GM19043 (cell line): ENCODE results near the gene UBTF.

ENCODE experiments used
- ATAC-seq: cut with Tn5 transposase; IDR thresholded peaks from one replicate; pipeline ENCODE4 v1.9.1; 2021; ENCODE audit warnings: low read depth; ENCODE audit not compliant: unreplicated experiment

Gene UBTF, protein sequence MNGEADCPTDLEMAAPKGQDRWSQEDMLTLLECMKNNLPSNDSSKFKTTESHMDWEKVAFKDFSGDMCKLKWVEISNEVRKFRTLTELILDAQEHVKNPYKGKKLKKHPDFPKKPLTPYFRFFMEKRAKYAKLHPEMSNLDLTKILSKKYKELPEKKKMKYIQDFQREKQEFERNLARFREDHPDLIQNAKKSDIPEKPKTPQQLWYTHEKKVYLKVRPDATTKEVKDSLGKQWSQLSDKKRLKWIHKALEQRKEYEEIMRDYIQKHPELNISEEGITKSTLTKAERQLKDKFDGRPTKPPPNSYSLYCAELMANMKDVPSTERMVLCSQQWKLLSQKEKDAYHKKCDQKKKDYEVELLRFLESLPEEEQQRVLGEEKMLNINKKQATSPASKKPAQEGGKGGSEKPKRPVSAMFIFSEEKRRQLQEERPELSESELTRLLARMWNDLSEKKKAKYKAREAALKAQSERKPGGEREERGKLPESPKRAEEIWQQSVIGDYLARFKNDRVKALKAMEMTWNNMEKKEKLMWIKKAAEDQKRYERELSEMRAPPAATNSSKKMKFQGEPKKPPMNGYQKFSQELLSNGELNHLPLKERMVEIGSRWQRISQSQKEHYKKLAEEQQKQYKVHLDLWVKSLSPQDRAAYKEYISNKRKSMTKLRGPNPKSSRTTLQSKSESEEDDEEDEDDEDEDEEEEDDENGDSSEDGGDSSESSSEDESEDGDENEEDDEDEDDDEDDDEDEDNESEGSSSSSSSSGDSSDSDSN

DNA sequence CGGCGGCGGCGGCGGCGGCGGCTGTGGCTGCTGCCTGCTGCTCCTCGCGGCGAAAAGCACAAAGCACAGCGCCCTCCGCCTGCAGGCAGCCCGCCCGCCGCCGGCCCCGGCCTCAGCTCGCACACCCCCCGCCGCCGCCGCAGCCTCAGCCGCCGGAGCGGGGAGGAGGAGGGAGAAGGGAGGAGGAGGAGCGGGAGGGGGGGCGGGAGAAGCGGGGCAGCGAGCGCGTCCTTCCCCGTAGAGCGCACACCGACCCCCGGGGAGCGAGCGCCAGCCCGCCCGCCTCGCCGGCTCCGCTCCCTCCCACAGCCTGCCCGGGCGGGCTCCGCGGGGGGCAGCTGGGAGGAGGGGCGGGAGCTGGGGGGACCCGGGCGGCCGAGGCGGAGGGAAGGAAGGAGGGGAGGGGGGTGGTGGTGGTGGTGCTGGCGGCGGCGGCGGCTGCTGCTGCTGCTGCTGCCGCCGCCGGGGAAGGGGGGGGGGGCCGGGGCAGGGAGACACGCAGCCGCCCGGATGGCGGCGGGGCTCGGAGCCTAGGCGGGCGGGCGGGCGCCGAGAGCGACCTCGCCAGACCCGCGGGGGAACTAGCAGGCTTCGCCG lies at the start of gene UBTF:
Gene UBTF (minus strand): TSS at position 60 of the 597 bp plus-strand sequence. CDS start 1,446 bp downstream, outside the sequence.
- ATAC-seq: no peak

DNA sequence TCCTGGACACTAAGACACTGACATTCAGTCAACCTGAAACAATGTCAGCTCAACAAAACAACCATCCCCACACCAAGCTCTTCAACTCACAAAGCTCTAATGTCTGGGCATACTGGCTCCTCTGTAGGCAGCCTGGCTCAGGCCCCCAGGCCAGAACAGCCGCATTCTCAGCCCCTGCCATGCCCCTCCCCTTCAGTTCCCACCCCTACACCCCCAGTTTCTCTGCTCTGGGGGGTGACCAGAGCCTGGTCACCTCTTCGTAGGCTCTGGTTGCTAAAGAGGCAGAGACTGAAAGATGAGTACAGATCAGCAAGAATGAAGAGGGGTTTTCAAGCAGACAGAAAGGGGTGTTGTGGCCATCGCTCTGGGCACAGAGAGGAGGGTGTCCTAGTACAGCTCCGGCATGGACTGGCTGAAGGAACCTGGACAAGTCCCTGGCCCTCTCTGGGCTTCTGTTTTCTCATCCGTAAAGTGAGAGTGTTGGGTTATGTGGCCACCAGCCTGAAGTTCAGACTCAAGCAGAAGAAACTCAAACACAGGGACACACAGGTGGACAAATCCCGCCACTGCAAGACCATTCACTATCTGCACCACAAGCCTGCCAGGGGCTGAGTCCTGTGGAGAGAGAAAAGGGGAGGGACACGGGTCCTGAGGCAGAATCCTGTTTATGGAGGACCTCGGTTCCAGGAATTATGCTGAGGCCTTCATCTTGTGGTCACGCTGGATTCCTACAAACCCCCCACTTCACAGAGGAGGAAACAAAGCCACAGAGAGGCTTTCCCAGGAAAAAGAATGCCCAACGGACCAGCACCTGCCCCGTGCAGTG lies 49.4 kb upstream of the UBTF start:
- no peak for ATAC-seq

GRCh38 chr17:44267818-44268490 lies 48.5 kb upstream of the UBTF start, which contains the start of gene SLC4A1:
TSS of gene SLC4A1 (minus strand) at chr17:44268135. CDS start at chr17:44262866, 5,269 bp downstream.
- no peak for ATAC-seq

- no peak for ATAC-seq
Observed at GRCh38 chr17:44267165-44267455, 47.6 kb upstream of the UBTF start.

DNA sequence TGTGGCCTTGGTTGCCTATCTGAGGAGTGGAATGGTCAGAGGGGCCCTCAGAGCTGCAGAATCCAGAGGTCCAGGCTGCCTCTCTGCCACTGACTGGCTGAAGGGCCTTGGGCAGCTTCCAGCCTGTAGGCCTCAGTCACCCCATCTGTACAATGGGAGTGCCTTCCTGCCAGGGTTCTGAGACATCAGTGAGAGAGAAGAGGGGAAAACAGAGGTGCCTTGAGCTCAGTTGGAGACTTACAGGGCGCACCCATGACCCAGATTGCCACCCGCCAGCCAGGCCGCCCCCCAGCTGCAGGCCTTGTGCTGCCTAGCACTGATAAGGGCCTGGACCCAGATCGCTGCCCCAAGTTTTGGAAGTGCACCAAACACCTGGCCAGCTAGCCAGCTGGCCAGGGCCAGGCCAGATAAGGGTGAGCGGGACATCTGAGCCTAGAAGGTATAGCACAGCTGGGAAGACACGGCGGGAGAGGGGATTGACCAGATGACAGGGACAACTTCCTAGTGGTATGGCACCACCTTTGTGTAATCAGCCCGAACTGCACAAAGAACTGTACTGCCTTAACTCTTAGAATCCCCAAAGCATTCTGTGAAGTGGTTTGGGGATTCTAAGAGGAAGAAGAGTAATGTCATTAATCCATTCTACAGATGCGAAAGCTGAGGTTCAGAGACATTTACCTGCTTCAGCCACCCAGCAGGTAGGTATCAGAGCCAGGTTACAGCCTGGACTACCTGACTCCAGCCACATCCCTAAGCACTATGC lies 47.1 kb upstream of the UBTF start:
- no peak for ATAC-seq

DNA sequence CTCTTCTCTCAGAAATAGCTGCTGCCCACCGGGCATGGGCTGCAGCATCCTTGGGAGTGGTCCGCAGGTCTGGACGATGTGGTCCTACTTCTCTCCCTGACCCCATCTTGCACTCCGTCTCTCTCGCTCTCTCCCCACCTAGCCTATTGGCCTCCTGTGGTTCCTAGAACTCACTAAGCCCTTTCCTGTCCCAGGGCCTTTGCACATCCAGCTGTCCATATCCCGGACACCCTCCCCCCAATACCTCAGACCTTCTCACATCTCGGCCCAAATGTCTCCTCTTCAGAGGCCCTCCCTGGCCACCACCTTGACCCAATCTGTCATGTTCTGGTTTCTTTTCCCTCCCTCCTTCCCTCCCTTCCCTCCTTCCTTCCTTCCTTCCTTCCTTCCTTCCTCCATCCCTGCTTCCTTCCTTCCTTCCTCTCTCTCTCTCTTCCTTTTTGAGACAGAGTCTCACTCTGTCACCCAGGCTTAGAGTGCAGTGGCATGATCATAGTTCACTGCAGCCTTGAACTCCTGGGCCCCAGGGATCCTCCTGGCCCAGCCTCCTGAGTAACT lies 43.9 kb upstream of the UBTF start:
- no peak for ATAC-seq

- ATAC-seq: no peak
Observed at GRCh38 chr17:44262654-44263225, 43.3 kb upstream of the UBTF start.

DNA sequence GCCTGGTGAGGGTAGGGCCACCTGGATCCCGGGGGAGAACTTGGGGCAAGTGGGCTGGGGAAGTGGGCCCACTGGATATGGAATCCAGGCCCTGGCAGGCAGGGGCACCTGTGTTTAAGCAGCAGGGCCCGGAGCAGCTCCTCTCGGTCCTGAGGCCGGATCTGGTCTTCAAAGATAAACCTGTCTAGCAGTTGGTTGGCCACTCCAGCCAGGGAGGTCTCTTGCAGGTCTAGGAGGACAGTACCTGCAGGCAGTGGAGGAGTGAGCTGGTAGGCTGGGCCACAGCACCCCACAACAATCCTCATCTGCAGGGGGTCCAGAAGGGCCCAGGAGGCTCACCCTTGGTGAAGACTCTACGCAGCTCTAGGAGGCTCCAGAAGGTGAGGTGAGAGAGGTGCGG lies 40.8 kb upstream of the UBTF start:
- ATAC-seq: no peak

GRCh38 chr17:44258811-44259351 lies 39.4 kb upstream of the UBTF start:
- no peak for ATAC-seq

DNA sequence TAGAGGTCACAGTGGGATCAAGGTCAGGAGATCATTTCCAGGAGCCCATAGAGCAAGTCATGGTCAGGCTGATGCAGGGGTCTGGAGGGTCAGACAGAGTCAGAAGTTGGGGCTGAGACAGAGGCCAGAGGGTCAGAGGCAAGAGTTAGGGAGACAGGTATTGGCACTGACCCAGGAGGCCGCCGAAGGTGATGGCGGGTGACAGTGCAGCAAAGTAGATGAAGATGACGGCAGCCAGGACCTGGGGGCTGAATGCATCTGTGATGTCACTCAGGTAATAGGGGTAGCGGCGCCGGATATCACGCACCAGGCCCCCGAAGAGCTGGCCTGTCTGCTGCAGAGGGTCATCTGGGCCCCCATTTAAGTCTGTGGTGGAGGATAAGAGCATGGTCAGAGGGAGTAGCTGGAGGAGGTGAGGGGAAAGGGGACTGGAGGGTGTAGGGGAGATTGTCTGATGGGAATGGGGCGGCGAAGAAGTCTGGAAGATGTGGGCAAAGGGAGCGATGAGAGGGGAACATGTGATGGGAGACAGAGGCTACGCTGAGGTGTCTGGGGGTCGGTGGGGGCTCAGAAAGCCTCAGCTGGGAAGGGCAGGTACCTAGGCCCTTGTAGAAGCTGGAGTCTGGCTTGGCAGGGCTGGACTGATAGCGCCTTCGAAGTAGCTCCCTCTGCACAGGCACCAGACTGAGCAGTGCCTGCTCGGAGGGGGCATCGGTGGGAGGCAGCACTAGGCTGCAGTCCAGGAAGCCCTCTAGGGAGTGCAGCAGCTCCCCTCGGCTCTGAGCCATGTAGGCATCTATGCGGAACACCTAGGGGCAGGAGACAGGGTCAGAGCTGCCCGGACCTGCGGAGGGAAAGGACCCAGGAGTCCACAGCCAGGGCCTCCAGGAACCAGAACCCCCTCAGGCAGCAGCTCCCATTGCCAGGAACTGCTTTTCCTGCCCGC lies 38.6 kb upstream of the UBTF start:
- no peak for ATAC-seq

- no peak for ATAC-seq
Observed at GRCh38 chr17:44256671-44257070, 37.2 kb upstream of the UBTF start.

GRCh38 chr17:44255915-44256314 lies 36.4 kb upstream of the UBTF start:
- no peak for ATAC-seq

DNA sequence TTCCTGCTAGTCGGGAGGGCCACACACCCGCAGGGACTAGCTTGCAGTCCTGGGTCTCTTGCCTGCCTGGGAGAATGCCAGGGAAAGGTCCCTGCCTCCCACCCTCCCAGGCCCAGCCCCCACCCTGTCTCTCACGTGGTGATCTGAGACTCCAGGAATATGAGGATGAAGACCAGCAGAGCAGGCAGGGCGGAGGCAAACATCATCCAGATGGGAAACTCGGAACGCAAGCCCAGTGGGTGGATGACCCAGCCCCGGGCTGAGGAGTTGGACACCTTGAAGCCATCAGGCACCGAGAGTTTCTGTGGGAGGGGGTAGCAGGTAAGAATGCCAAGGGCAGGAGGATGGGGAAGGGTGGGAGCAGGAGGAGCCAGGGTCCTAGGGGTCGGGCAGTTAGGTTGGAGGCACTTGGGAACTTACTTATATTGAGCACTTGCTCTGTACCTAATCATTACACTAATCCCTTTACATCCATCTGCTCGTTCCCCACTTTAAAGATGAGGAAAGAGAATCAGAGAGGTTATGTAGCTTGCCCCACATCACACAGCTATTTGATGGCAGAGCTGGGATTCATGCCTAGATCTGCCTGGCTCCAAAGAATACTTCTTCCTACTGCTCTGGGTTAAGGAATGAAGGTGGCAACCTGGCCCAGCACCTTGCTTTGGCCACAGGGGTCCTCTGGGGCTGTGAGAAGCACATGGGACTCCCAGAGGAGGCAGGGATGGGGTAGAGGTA lies 35.1 kb upstream of the UBTF start:
- no peak for ATAC-seq

GRCh38 chr17:44253006-44253405 lies 33.5 kb upstream of the UBTF start:
- no peak for ATAC-seq

GRCh38 chr17:44251062-44251461 lies 31.6 kb upstream of the UBTF start:
- no peak for ATAC-seq

- no peak for ATAC-seq
Observed at GRCh38 chr17:44249501-44250246, 30.2 kb upstream of the UBTF start.
